HepG2 (cell line): ENCODE data around the gene USP9X. TPM values are rescaled to one million over a fixed set of nuclear protein-coding genes. Genes with fewer than 3 reads are reported as not detected.
A peak's percentile ranks its signal among the peaks of the same experiment; 100 is the strongest.

Source experiments
- ATF1 ChIP-seq: IDR thresholded peaks from 2 replicates; pipeline ENCODE4 v1.6.1; 2016; ENCODE audit warnings: mild to moderate bottlenecking, control low read depth
- BHLHE40 ChIP-seq: IDR thresholded peaks from 2 replicates; pipeline ENCODE4 v1.6.1; 2011; ENCODE audit warnings: low read length, improper control_type of control experiment
- CBX1 ChIP-seq: IDR thresholded peaks from one replicate; pipeline ENCODE4 v1.6.1; 2016; ENCODE audit warnings: antibody characterized with exemption, low read depth
- CHD4 ChIP-seq: fragments of 200-600 bp; sonication (generic); IDR thresholded peaks from 2 replicates; pipeline ENCODE4 v1.7.0; 2017; ENCODE audit warnings: mild to moderate bottlenecking, low read length, borderline replicate concordance
- KLF16 ChIP-seq, 2 experiments: sonication (generic) in 1 of 2; formaldehyde crosslinking in 1 of 2; IDR thresholded peaks; 2 replicates each; pipeline versions ENCODE4 v1.6.1 to v1.8.0; 2016 to 2023; ENCODE audit warnings: missing genetic modification reagents in 2 of 2, missing compliant biosample characterization in 1 of 2
- MXD3 ChIP-seq: IDR thresholded peaks from 2 replicates; pipeline ENCODE4 v1.6.1; 2016; ENCODE audit warnings: mild to moderate bottlenecking, missing biosample characterization, missing genetic modification reagents
- POGK ChIP-seq: sonication (generic); formaldehyde crosslinking; conservative IDR thresholded peaks from 2 replicates; pipeline ENCODE4 v1.8.0; 2022; ENCODE audit warnings: mild to moderate bottlenecking, moderate library complexity, missing genetic modification reagents
- PRDM15 ChIP-seq: sonication (generic); formaldehyde crosslinking; IDR thresholded peaks from 2 replicates; pipeline ENCODE4 v1.4.0; 2020; ENCODE audit warnings: missing genetic modification reagents
- SIN3B ChIP-seq: fragments of 150-350 bp; IDR thresholded peaks from 2 replicates; pipeline ENCODE4 v1.6.1; 2014; ENCODE audit warnings: low read length
- SP5 ChIP-seq: IDR thresholded peaks from 2 replicates; pipeline ENCODE4 v1.6.1; 2016; ENCODE audit warnings: low read depth, borderline replicate concordance
- YEATS4 ChIP-seq: sonication (generic); formaldehyde crosslinking; IDR thresholded peaks from 2 replicates; pipeline ENCODE4 v1.4.0; 2020; ENCODE audit warnings: missing genetic modification reagents, borderline replicate concordance
- ZBTB39 ChIP-seq: sonication (generic); formaldehyde crosslinking; IDR thresholded peaks from 2 replicates; pipeline ENCODE4 v1.5.0; 2020; ENCODE audit warnings: missing genetic modification reagents
- ZNF232 ChIP-seq: sonication (generic); formaldehyde crosslinking; IDR thresholded peaks from 2 replicates; pipeline ENCODE4 v1.4.0; 2020; ENCODE audit warnings: missing genetic modification reagents, borderline replicate concordance
- ZNF317 ChIP-seq: sonication (generic); formaldehyde crosslinking; IDR thresholded peaks from 2 replicates; pipeline ENCODE4 v1.5.0; 2020; ENCODE audit warnings: mild to moderate bottlenecking, missing genetic modification reagents
- ZNF788 ChIP-seq: sonication (generic); formaldehyde crosslinking; IDR thresholded peaks from 2 replicates; pipeline ENCODE4 v1.5.0; 2020; ENCODE audit warnings: mild to moderate bottlenecking, missing genetic modification reagents, borderline replicate concordance
- polyA plus RNA-seq, 8 experiments: library from polyadenylated mRNA; depleted of rRNA in 3 of 8; stranded (reverse) in 7 of 8; unstranded in 1 of 8; fragments of >200 nt; fragmentation: Illumina TruSeq in 4 of 8; extraction: Trizol in 4 of 8; gene quantifications; 2 replicates each; pipeline versions ENCODE4 v1.2.1 to v1.2.3, GENCODE V29; 2011 to 2016; ENCODE audit warnings: low read depth in 4 of 8, missing spikeins in 1 of 8, mixed read lengths in 1 of 8; ENCODE audit not compliant: insufficient read depth in 1 of 8
- total RNA-seq, 5 experiments: library from RNA; depleted of rRNA; stranded (reverse); fragments of >200 nt; fragmentation: Illumina TruSeq; extraction: Trizol; gene quantifications; 2 replicates each; pipeline ENCODE4 v1.2.3, GENCODE V29; 2016; ENCODE audit warnings: low read depth in 1 of 5
- TF ChIP-seq, protein P1 (sequence below): sonication (generic); formaldehyde crosslinking; IDR thresholded peaks from 2 replicates; pipeline ENCODE4 v1.4.0; 2020; ENCODE audit warnings: missing genetic modification reagents, borderline replicate concordance
- TF ChIP-seq, protein P2 (sequence below), 2 experiments: sonication (generic) in 1 of 2; formaldehyde crosslinking in 1 of 2; IDR thresholded peaks; 2 replicates each; pipeline versions ENCODE4 v1.5.1 to v1.6.1; 2011 to 2020; ENCODE audit warnings: borderline replicate concordance in 1 of 2, low read depth in 1 of 2, low read length in 1 of 2, mild to moderate bottlenecking in 1 of 2, missing genetic modification reagents in 1 of 2, moderate library complexity in 1 of 2

USP9X gene
- total and polyA plus RNA-seq, 2 of the 13 experiments (the other 11 are each of a cell fraction or from before 2014, with no cell fraction given), result 22.2 to 40.5 TPM

GRCh38 chrX:41047878-41048534 lies 37.2 kb upstream of the USP9X start (continued):
- TF ChIP-seq, protein P1, sequence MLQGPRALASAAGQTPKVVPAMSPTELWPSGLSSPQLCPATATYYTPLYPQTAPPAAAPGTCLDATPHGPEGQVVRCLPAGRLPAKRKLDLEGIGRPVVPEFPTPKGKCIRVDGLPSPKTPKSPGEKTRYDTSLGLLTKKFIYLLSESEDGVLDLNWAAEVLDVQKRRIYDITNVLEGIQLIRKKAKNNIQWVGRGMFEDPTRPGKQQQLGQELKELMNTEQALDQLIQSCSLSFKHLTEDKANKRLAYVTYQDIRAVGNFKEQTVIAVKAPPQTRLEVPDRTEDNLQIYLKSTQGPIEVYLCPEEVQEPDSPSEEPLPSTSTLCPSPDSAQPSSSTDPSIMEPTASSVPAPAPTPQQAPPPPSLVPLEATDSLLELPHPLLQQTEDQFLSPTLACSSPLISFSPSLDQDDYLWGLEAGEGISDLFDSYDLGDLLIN (CRISPR knock-in tag), result no peak
- no peak for TF ChIP-seq ZNF317 (CRISPR knock-in tag)
- 0 out of 2 replicates have a peak, but pooled peaks have one; percentile 21 for TF ChIP-seq YEATS4 (CRISPR knock-in tag)
- no peak for TF ChIP-seq POGK (CRISPR knock-in tag)
- TF ChIP-seq CHD4, result no peak
- TF ChIP-seq, protein P2, sequence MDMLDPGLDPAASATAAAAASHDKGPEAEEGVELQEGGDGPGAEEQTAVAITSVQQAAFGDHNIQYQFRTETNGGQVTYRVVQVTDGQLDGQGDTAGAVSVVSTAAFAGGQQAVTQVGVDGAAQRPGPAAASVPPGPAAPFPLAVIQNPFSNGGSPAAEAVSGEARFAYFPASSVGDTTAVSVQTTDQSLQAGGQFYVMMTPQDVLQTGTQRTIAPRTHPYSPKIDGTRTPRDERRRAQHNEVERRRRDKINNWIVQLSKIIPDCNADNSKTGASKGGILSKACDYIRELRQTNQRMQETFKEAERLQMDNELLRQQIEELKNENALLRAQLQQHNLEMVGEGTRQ (IDR thresholded peaks at IDR 0.05; ENCODE audit: low read depth, low read length), result no peak
- TF ChIP-seq, protein P2 (CRISPR knock-in tag; IDR thresholded peaks at IDR 0.05; ENCODE audit: borderline replicate concordance), result no peak
- TF ChIP-seq MXD3 (CRISPR knock-in tag), result no peak
- TF ChIP-seq SIN3B, result no peak
- no peak for TF ChIP-seq BHLHE40
- peak; percentile 34; the same call in 1 of the 2 replicates for TF ChIP-seq SP5 (CRISPR knock-in tag)
- no peak for TF ChIP-seq ZNF788 (CRISPR knock-in tag)
- TF ChIP-seq CBX1, result no peak
- TF ChIP-seq ZBTB39 (CRISPR knock-in tag), result 0 out of 2 replicates have a peak, but pooled peaks have one; percentile 66
- TF ChIP-seq KLF16 (CRISPR knock-in tag; IDR thresholded peaks at IDR 0.05), result no peak
- peak; percentile 42; the same call in 1 of the 2 replicates for TF ChIP-seq ATF1 (CRISPR knock-in tag)
- TF ChIP-seq ZNF232 (CRISPR knock-in tag), result no peak
- TF ChIP-seq PRDM15, result no peak
